ENCODE data around the gene TP53TG3B. TPM values are rescaled to one million over a fixed set of nuclear protein-coding genes. Genes with fewer than 3 reads are reported as not detected.
A peak's percentile ranks its signal among the peaks of the same experiment; 100 is the strongest.
"Not testable (repeated sequence)": the region's sequence is repeated elsewhere in the genome, so short reads cannot be mapped to it uniquely, and the experiment has no call there.

The TP53TG3B gene
- not detected for total RNA-seq

- DNase-seq; H3K36me3 ChIP-seq; H3K27ac ChIP-seq; H3K9me3 ChIP-seq; H3K4me3 ChIP-seq (replicated peaks in 1 of 3); H3K4me1 ChIP-seq; H3K27me3 ChIP-seq; intact Hi-C loops (cut with DNase I): not testable (repeated sequence)
- WGBS, 2 donors: no CpG with 5 or more reads among the region's 25 CpGs
Observed at GRCh38 chr16:33360541-33360940, at the start of gene TP53TG3B. TSS of gene TP53TG3B (plus strand) at chr16:33360841. CDS start at chr16:33360909, 68 bp downstream.

- H3K27me3 ChIP-seq; H3K9me3 ChIP-seq; H3K4me3 ChIP-seq (replicated peaks in 1 of 3); intact Hi-C loops (cut with DNase I); H3K4me1 ChIP-seq; H3K36me3 ChIP-seq; H3K27ac ChIP-seq: not testable (repeated sequence)
- peak; percentile 32 to 37 for DNase-seq
- 53 to 57% methylated on average over 4 of the region's 4 CpGs for WGBS, 2 donors
Observed at GRCh38 chr16:33336226-33337012, 24.2 kb upstream of the TP53TG3B start.

GRCh38 chr16:33337627-33338542 is 22.8 kb upstream of the TP53TG3B start:
- H3K27me3 ChIP-seq; H3K36me3 ChIP-seq; H3K4me3 ChIP-seq (replicated peaks in 1 of 3); H3K9me3 ChIP-seq; H3K4me1 ChIP-seq; H3K27ac ChIP-seq; intact Hi-C loops (cut with DNase I): not testable (repeated sequence)
- peak; percentile 21 to 25 for DNase-seq
- 67 to 69% methylated on average over 4 to 5 of the region's 5 CpGs for WGBS, 2 donors

- intact Hi-C loops (cut with DNase I); H3K27me3 ChIP-seq; H3K4me1 ChIP-seq; H3K9me3 ChIP-seq; H3K27ac ChIP-seq; H3K4me3 ChIP-seq (replicated peaks in 1 of 3); H3K36me3 ChIP-seq: not testable (repeated sequence)
- DNase-seq: peak; percentile 1 to 4
- WGBS, 2 donors: 68 to 86% methylated on average over 2 of the region's 2 CpGs
Observed at GRCh38 chr16:33338543-33338951, 22.1 kb upstream of the TP53TG3B start.

- WGBS, 2 donors: 76 to 77% methylated on average over 2 to 3 of the region's 4 CpGs
Observed at GRCh38 chr16:33339093-33340061, 21.3 kb upstream of the TP53TG3B start.

More at GRCh38 chr16:33339093-33340061, 21.3 kb upstream of the TP53TG3B start:
- peak; percentile 26 to 28 for DNase-seq
- H3K4me3 ChIP-seq (replicated peaks in 1 of 3); H3K4me1 ChIP-seq; intact Hi-C loops (cut with DNase I); H3K9me3 ChIP-seq; H3K27ac ChIP-seq; H3K27me3 ChIP-seq; H3K36me3 ChIP-seq: not testable (repeated sequence)

Small RNA genes within 50 kb of the gene (small RNA-seq; reads per million reads assigned to genes)
- not detected for gene AC141257.3
- not detected for gene AC141257.4

Other genes with a start within 250 kb of the TP53TG3B start
- gene TP53TG3C, start 166.6 kb upstream of the TP53TG3B start, total RNA-seq: not detected
- gene TP53TG3E, start 56.5 kb upstream of the TP53TG3B start, total RNA-seq: not detected
- not detected for gene TP53TG3F, start 98.8 kb downstream of the TP53TG3B start, total RNA-seq